ENCODE results near the gene RPL9. TPM values are rescaled to one million over a fixed set of nuclear protein-coding genes. Genes with fewer than 3 reads are reported as not detected.
A peak's percentile ranks its signal among the peaks of the same experiment; 100 is the strongest.
"Not testable (repeated sequence)": the region's sequence is repeated elsewhere in the genome, so short reads cannot be mapped to it uniquely, and the experiment has no call there.

RPL9 gene
- total RNA-seq, 4 donors from 2014 or later = 2,396 to 3,997 (median 2,918) TPM

- WGBS, 2 donors = 92 to 97% methylated on average over 1 of the region's 1 CpG
- H3K27ac ChIP-seq = no peak overlapping the region
- no peak for DNase-seq (ENCODE audit: low spot score in 2 of 2)
Measured at GRCh38 chr4:39426728-39427127, 32.0 kb downstream of the RPL9 start.

GRCh38 chr4:39425297-39425696 is 33.4 kb downstream of the RPL9 start:
- not testable (repeated sequence) for H3K27ac ChIP-seq; H3K9me3 ChIP-seq; DNase-seq (ENCODE audit: low spot score in 2 of 2); H3K27me3 ChIP-seq; H3K36me3 ChIP-seq; H3K4me1 ChIP-seq; H3K4me3 ChIP-seq
- 74 to 92% methylated on average over 1 of the region's 1 CpG for WGBS, 2 donors

More at GRCh38 chr4:39426728-39427127, 32.0 kb downstream of the RPL9 start:
- Histone ChIP-seq H3K9me3 (no peaks in the 10 kb centered on the region), H3K36me3 (no peaks in the 10 kb centered on the region), H3K27me3 (no peaks in the 10 kb centered on the region), H3K4me1 (no peaks in the 10 kb centered on the region), H3K4me3 (no peak overlapping the region)
- TF ChIP-seq CTCF (IDR thresholded peaks at IDR 0.05) (no peak), EP300 (IDR thresholded peaks at IDR 0.05) (no peak), POLR2A (IDR thresholded peaks at IDR 0.05) (no peak)

- H3K4me3 ChIP-seq = no peak overlapping the region
- no peaks in the 10 kb centered on the region for H3K9me3 ChIP-seq
- WGBS, 2 donors = 93 to 96% methylated on average over 3 of the region's 3 CpGs
- no peak for TF ChIP-seq EP300 (IDR thresholded peaks at IDR 0.05)
- no peak for TF ChIP-seq CTCF (IDR thresholded peaks at IDR 0.05)
- TF ChIP-seq POLR2A (IDR thresholded peaks at IDR 0.05) = no peak
- H3K36me3 ChIP-seq = no peaks in the 10 kb centered on the region
- no peak overlapping the region for H3K27ac ChIP-seq
- DNase-seq (ENCODE audit: low spot score in 2 of 2) = no peak
- no peaks in the 10 kb centered on the region for H3K27me3 ChIP-seq
- H3K4me1 ChIP-seq = no peaks in the 10 kb centered on the region
Measured at GRCh38 chr4:39422247-39422646, 36.5 kb downstream of the RPL9 start.

- H3K9me3 ChIP-seq = no peaks in the 10 kb centered on the region
- no peak for DNase-seq (ENCODE audit: low spot score in 2 of 2)
- no peak for TF ChIP-seq CTCF (IDR thresholded peaks at IDR 0.05)
- peak in 1 of 2 donors; percentile 15 for TF ChIP-seq EP300 (IDR thresholded peaks at IDR 0.05)
- H3K4me1 ChIP-seq = no peaks in the 10 kb centered on the region
- H3K27me3 ChIP-seq = no peaks in the 10 kb centered on the region
- WGBS, 2 donors = 59 to 69% methylated on average over 2 of the region's 2 CpGs
- no peak overlapping the region for H3K4me3 ChIP-seq
- no peaks in the 10 kb centered on the region for H3K36me3 ChIP-seq
- H3K27ac ChIP-seq = no peak overlapping the region
Measured at GRCh38 chr4:39415678-39416283, 42.9 kb downstream of the RPL9 start.

GRCh38 chr4:39411561-39411960 is 47.2 kb downstream of the RPL9 start:
- DNase-seq (ENCODE audit: low spot score in 2 of 2); H3K36me3 ChIP-seq; H3K27me3 ChIP-seq; H3K4me3 ChIP-seq; H3K4me1 ChIP-seq; H3K9me3 ChIP-seq; H3K27ac ChIP-seq: not testable (repeated sequence)
- WGBS, 2 donors = 90 to 94% methylated on average over 8 of the region's 8 CpGs

GRCh38 chr4:39410415-39410814 is 48.3 kb downstream of the RPL9 start:
- no peak for DNase-seq (ENCODE audit: low spot score in 2 of 2)
- Histone ChIP-seq H3K9me3 (no peaks in the 10 kb centered on the region), H3K4me3 (no peak overlapping the region), H3K27me3 (no peaks in the 10 kb centered on the region), H3K36me3 (no peaks in the 10 kb centered on the region), H3K4me1 (no peaks in the 10 kb centered on the region), H3K27ac (no peak overlapping the region)
- TF ChIP-seq CTCF (IDR thresholded peaks at IDR 0.05) = no peak
- no peak for TF ChIP-seq EP300 (IDR thresholded peaks at IDR 0.05)
- no peak for TF ChIP-seq POLR2A (IDR thresholded peaks at IDR 0.05)
- 26 to 30% methylated on average over 5 of the region's 5 CpGs for WGBS, 2 donors
